HG02588 (cell line): ENCODE data around the gene TSPAN4.

Experiments used
- ATAC-seq: cut with Tn5 transposase; IDR thresholded peaks from one replicate; pipeline ENCODE4 v1.9.1; 2021; ENCODE audit warnings: mild to moderate bottlenecking, moderate library complexity; ENCODE audit not compliant: unreplicated experiment

The TSPAN4 gene, protein sequence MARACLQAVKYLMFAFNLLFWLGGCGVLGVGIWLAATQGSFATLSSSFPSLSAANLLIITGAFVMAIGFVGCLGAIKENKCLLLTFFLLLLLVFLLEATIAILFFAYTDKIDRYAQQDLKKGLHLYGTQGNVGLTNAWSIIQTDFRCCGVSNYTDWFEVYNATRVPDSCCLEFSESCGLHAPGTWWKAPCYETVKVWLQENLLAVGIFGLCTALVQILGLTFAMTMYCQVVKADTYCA

DNA sequence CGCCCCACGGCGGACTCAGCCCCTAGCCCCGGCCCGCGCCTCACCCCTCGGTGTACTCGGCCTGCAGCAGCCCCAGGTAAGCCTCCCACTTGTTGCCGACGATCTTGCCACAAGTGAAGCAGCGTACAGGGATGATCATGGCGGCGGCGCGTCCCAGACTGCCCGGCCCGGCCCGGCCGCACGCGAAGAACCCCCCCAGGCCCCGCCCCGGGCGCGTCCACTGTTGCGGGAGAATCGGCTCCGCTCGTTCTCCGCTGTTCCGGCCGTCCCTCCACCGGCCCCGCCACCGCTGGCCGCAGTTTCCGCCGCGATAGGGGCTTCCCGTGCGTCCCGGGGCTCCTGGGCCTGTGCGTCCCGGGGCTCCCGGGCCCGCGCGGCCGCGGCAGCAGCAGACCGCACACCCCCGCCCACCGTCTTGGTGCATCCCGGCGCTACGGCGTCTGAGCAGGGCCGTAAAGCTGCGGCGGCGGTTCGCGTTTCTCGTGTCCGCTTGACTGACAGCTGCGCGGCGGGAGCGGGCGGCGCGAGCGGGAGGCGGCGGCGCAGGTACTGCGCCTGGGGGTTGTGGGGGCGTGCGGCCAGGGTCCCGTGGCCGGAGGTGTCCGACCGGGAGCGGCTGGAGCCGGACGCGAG lies at the start of gene TSPAN4, which contains the start of gene POLR2L:
Gene TSPAN4 (plus strand): TSS at position 483 of the 633 bp plus-strand sequence. CDS start 7,453 bp downstream, outside the sequence.
Gene POLR2L (minus strand): TSS at position 160 of the 633 bp plus-strand sequence. CDS start 21 bp downstream, at position 139.
- ATAC-seq: peak; percentile 64

GRCh38 chr11:792873-793272 lies 49.8 kb upstream of the TSPAN4 start:
- no peak for ATAC-seq

DNA sequence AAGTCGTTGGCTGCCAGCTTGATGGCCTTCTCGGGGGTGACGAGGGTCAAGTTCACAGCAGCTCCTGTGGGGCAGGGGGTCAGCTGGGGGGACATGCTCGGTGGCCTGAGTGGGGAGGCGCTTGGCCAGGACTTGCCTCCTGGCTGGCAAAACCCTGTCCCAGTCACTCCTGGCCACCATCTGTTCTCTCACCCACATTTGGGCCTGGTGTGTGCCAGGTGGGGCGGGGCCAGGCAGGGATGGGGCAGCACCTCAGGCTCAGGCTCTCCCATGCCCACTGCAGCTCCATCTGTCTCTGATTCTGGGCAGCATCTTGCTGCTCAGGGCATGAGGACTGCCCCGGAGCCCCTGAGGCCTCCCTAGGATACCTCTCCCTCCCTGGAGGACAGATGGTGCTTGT lies 49.1 kb upstream of the TSPAN4 start:
- no peak for ATAC-seq

DNA sequence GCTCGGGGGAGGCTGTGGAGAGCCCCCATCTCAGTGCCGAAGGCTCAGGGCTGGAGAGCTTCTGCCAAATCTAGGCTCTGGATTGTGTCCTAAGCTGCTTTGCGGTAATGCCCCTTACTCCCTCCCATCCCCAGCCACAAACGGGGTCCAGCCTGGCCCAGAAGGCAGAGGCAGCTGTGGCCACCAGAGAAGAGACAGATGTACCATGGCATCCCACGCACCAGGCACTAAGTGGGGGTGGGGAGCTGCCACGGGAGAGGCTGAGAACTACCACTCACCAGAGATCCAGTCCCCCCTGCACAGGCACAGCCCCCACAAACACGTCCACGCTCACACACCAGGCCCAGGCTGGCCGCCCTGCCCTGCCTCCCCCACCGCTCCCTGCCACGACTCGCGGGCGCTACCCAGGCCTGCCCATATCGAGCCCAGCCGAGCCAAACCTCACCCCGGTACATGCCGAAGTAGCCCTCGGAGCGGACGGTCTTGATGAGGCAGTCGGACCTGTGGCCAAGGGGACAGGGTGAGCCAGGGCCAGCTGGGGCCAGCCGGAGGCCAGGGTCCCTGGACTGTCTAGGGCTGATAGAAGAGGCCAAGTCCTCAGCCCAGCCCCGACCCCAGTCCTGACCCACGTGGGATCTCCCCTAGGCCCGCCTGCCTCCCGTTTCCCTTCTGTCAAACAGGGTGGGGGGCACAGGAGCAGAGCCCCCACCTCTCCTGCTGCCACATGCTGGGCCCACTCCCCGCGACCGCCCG lies 48.5 kb upstream of the TSPAN4 start:
- no peak for ATAC-seq

GRCh38 chr11:794766-795633 lies 47.7 kb upstream of the TSPAN4 start:
- ATAC-seq: no peak

GRCh38 chr11:795634-796564 lies 46.8 kb upstream of the TSPAN4 start:
- no peak for ATAC-seq

- ATAC-seq: no peak
Measured at GRCh38 chr11:796565-797295, 45.9 kb upstream of the TSPAN4 start.

DNA sequence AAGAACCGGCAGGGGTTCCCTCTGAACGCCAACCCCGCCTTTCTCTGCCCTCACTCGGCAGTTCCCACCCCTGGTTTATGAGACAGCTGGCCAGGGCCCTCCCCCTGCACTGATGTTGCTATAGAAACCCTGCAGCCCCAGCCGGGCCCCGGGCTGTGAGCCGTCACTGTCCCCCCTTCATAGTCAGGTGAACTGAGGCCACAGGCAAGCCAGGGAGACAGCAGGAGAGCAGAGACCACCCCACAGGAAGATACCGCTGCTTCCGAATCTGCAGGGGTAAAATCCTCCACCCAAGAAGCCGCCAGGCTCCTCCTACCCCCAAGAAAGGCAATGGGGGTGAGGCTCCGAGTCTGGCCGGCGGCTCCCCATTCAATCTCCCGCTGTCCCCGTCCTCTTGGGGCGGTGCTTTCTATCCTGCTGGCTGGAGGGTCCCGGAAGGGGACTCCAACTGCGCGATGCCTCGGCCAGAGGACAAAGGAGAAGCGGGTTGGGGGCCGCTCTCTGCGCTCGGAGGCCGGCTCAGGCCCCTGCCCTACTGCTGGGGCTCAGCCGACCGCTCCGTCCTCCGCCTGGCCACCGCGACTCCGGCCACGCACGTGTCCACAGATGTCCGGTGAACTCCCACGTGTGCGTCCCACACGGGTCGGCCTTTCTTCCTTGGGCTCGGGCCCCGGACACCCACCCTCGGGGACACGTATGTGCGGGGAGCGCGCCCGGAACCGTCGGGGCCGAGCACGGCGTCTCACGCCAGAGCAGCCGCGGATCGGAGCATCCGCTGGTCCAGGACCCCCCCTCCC lies 45.2 kb upstream of the TSPAN4 start:
- peak; percentile 37 for ATAC-seq

DNA sequence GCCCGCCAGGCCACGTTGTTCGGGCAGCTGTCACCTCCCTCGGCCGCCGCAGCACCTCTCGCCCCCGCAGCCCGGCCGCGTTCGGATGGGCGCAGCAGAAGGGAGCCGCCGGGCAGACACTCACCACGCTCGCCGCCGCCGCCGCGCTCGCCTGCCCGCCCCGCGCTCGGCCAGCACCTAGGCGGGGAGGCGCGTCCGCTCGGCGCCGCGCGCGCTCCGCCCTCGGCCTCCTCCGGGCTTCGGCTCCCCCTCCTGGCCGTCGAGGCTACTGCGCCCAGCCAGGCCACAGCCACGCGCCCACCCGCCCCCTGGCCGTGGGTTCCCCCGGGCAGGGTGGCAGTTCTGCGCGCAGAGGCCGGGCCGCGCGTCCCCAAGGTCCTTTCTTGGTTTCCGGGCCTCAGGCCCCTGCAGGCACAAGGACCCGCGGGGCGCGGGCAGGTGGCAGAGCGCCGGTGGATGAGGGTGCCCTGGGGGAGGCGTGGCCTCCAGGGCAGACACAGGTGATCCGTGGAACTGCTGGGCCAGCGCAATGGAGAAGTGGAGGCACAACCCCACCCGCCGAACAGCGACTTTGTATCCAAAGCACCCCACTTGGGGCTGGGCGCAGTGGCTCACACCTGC lies 44.4 kb upstream of the TSPAN4 start, which contains the start of gene SLC25A22:
Gene SLC25A22 (minus strand): TSS at position 189 of the 621 bp plus-strand sequence. CDS start 3,275 bp downstream, outside the sequence.
- ATAC-seq: peak; percentile 59

DNA sequence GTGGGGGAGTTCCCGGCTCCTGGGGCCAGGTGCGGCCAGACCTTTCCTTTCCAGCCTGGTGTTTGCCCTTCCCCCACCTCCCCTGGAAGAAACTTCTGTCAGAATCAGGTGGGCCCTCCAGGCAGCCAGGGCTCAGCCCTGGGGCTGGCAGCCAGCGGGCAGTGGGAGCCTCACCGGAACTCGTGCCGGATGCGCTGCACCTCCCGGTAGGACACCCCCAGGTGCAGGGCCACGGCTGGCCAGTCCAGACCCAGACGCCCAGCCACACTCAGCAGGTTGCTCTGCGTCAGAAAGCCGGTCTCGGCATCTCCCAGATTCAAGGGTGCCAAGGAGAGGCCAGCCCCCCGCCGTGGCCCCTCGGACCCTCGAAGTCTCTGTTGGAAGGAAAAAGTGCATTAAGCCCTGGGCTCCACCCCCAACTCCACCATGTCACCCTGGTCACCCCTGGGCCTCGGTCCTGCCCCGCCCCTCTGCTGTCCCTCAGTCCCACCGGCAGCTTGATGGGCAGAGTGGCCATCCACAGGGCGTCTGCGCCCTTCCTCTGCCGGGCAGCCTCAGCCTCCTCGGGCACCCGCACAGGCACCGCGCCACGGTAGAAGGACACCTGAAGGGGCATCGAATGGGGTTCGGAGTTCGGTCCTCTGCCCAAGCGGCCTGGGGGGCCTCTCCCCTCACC lies 42.9 kb upstream of the TSPAN4 start:
- no peak for ATAC-seq

DNA sequence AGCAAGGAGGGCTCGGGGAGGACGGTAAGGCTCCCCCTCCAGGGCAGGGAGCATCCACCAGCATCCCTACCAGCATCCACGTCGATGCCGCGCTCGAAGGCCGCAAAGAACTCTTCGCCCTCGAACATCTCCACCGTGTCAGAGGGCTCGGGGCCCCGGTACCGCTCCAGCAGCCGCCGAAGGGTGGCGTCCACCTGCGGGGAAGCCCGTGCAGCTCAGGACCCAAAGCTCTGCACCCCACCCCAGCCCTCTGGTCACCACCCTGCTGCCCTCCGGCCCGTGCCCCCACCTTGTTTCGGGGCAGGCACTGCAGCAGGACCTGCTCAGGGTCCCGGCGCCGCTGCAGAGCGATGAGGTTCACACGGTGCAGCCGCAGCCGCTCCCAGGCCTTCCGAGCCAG lies 42.2 kb upstream of the TSPAN4 start:
- ATAC-seq: no peak

DNA sequence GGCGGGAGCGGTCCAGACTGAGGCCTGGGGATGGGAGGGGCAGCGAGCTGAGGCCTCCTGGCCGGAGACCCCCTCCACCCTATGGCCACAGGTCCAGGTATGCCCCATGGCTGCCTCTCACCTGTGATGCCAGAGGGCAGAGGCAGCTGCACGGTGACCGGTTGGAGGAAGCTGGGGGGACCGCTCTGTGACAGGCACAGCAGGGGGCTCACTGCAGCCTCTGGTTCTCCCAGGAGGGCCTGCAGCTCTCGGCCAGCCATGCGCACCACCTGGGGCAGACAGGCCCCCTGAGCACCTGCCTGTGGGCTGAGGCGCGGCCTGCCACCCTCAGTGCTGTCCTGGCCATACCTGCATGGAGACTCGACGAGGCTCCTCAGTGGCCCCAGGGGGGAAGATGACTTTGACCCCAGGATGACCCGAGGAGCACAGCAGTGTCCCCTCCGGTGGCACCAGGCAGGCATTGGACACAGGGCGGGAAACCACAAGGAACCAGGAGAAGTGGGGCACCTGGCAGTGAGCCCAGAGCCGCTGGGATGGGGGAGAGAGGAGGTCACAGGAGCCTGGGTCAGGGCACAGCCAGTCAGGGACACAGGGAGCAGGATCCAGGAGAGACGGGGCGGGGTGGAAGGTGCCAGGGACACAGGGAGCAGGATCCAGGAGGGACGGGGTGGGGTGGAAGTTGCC lies 41.4 kb upstream of the TSPAN4 start:
- no peak for ATAC-seq

DNA sequence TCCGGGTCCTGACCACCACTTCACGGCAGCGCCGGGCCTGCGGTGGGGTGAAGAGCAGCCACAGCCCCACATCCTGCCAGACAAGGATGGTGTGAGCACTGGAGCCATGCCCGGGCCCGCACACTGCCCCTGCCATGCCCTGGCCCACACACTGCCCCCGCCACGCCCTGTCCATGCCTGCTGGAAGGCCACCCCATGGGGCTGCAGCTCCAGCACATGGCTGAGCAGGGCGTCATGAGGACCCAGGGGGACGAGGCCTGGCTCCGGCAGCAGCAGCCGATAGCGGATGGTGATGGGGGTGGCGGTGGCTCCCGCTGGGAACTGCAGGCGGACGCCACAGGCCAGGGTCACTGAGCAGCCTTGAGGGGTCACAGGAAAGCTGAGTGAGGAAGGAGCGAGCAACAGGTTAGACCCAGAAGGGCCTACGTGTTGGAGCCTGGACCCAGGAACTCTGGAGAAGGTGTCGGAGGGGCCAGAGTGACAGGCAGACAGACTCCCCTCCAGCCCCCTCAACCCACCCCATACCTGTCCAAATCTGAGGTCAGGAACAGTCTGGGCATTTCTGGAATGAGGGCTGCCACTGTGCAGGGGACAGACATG lies 40.5 kb upstream of the TSPAN4 start:
- no peak for ATAC-seq

GRCh38 chr11:802693-803466 lies 39.8 kb upstream of the TSPAN4 start:
- ATAC-seq: no peak

DNA sequence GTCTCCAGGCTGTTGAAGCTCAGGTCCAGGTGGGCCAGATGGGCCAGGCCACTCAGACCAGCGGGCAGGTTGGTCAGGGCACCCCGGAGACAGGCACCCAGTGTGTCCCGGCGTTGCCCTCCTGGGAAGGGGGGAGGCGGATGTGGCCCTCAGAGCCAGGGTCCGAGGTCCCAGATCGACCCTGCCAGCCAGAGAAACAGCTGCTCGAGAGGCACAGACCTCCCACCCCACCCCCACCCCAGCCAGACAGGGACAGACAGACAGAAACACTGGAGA lies 39.2 kb upstream of the TSPAN4 start:
- ATAC-seq: no peak
